ENCODE data around the gene ADAD1.

Gene ADAD1

DNA sequence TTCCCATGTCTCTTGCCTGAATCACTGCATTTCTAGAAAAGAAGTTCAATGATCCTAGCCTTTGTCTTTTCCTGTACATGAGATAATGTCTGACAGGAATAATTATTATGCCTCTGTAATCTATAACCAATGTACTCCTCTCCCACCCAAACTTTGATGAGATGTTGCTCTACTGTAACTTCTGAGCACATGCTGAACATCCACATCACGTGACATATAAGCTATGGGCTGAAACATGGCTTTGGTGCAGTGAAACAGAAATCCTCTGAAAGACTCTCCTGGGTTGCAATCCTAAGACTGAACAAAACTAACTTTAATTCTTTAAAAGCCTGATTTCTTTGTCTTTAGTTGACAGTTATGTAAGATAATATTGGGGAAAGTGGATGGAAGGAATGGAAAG lies 1.5 kb upstream of the ADAD1 start:
- Histone ChIP-seq H4K20me1 (ENCODE audit: control insufficient read depth, insufficient read depth, low read depth, low read length) (no peaks in the 10 kb centered on the region), H3K27me3 (ENCODE audit: control insufficient read depth, low read length) (no peaks in the 10 kb centered on the region), H3F3A (ENCODE audit: control insufficient read depth, insufficient read depth) (no peaks in the 10 kb centered on the region), H3K9me2 (replicated peaks; ENCODE audit: control insufficient read depth, low read length) (no peaks in the 10 kb centered on the region), H3K4me3 (ENCODE audit: low read length) (no peak overlapping the region), H3K4me2 (ENCODE audit: low read length) (no peak overlapping the region), H3K9me3 (ENCODE audit: control insufficient read depth, insufficient read depth, low read length) (no peaks in the 10 kb centered on the region), H3K27ac (ENCODE audit: low read depth, low read length) (no peak overlapping the region), H3K36me3 (ENCODE audit: control insufficient read depth, low read length) (no peaks in the 10 kb centered on the region), H3K4me1 (ENCODE audit: control insufficient read depth, low read length) (no peaks in the 10 kb centered on the region), H3K79me2 (ENCODE audit: control insufficient read depth, low read length) (no peaks in the 10 kb centered on the region)
- no peak for TF ChIP-seq EZH2phosphoT487 (IDR thresholded peaks at IDR 0.05; ENCODE audit: borderline replicate concordance, low read length)
- TF ChIP-seq, protein P1, sequence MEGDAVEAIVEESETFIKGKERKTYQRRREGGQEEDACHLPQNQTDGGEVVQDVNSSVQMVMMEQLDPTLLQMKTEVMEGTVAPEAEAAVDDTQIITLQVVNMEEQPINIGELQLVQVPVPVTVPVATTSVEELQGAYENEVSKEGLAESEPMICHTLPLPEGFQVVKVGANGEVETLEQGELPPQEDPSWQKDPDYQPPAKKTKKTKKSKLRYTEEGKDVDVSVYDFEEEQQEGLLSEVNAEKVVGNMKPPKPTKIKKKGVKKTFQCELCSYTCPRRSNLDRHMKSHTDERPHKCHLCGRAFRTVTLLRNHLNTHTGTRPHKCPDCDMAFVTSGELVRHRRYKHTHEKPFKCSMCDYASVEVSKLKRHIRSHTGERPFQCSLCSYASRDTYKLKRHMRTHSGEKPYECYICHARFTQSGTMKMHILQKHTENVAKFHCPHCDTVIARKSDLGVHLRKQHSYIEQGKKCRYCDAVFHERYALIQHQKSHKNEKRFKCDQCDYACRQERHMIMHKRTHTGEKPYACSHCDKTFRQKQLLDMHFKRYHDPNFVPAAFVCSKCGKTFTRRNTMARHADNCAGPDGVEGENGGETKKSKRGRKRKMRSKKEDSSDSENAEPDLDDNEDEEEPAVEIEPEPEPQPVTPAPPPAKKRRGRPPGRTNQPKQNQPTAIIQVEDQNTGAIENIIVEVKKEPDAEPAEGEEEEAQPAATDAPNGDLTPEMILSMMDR (IDR thresholded peaks at IDR 0.05; ENCODE audit: low read depth, low read length, poor library complexity, severe bottlenecking): no peak

DNA sequence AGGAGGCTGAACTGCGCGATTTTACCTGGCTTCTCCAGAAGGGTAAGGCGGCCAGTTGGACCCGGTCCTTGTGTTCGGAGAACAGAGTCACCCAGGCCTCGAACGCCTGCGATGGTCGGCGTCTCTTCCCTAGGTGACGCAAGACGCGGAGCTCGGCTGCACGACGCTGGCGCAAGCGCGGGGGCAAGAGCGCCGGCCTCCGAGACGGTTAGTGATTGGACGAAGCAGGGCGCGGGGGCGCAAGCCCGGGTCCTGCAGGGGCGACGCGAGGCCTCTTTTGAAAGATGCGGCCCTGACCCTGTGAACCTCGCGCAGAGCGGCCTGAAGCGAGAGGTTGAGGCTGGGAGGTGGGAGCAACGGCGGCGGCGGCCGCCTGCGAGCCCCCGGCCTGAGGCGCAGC lies 428 bp downstream of the ADAD1 start:
- Histone ChIP-seq H3K9me3 (ENCODE audit: control insufficient read depth, insufficient read depth, low read length) (no peaks in the 10 kb centered on the region), H3K36me3 (ENCODE audit: control insufficient read depth, low read length) (no peaks in the 10 kb centered on the region), H3F3A (ENCODE audit: control insufficient read depth, insufficient read depth) (no peaks in the 10 kb centered on the region), H3K4me2 (ENCODE audit: low read length) (no peak overlapping the region), H3K4me3 (ENCODE audit: low read length) (no peak overlapping the region), H4K20me1 (ENCODE audit: control insufficient read depth, insufficient read depth, low read depth, low read length) (no peaks in the 10 kb centered on the region), H3K4me1 (ENCODE audit: control insufficient read depth, low read length) (no peaks in the 10 kb centered on the region), H3K27ac (ENCODE audit: low read depth, low read length) (no peak overlapping the region), H3K9me2 (replicated peaks; ENCODE audit: control insufficient read depth, low read length) (no peaks in the 10 kb centered on the region), H3K79me2 (ENCODE audit: control insufficient read depth, low read length) (no peaks in the 10 kb centered on the region), H3K27me3 (ENCODE audit: control insufficient read depth, low read length) (no peaks in the 10 kb centered on the region)
- no peak for TF ChIP-seq EZH2phosphoT487 (IDR thresholded peaks at IDR 0.05; ENCODE audit: borderline replicate concordance, low read length)
- TF ChIP-seq, protein P1 (IDR thresholded peaks at IDR 0.05; ENCODE audit: low read depth, low read length, poor library complexity, severe bottlenecking): no peak

DNA sequence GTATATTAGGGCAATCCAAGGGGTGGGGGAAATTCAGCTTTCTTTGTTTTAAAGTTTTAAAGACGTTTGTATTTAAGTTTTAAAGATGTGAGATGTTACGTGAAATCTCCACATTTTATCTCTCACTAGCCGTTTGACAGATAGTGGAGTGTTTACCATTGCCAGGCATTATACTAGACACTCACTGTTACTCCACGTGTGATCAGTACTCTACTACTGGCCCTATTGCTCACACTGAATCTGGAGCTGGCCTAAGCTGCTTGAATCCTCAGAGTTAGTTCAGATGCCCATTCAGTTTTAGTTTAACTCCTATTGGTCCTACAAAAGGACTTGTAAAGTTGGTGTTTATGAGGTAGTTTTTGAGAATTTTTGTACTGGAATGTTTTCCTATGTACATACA lies 4.5 kb downstream of the ADAD1 start:
- no peaks in the 10 kb centered on the region for H3K36me3 ChIP-seq (ENCODE audit: control insufficient read depth, low read length)
- no peak for TF ChIP-seq EZH2phosphoT487 (IDR thresholded peaks at IDR 0.05; ENCODE audit: borderline replicate concordance, low read length)

DNA sequence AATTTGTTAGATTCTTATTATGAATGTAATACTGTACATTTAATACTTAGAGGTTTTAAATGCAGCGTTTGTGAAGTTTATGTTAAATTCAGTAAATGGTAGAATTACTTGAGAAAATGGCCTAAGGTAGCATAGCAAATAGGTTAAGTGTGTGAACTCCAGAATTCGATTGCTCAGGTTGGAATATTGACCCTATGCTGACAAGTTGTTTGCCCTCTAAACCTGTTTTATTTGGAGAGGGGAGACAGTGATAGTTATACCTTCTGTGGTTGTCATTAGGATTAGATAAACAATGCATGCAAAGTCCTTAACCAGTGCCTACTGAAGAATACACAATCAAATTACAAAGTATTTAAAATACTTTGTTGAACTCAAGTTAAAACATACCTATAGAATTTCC lies 5.4 kb downstream of the ADAD1 start:
- Histone ChIP-seq H3K4me1 (ENCODE audit: control insufficient read depth, low read length) (no peaks in the 10 kb centered on the region), H3F3A (ENCODE audit: control insufficient read depth, insufficient read depth) (no peaks in the 10 kb centered on the region), H3K9me3 (ENCODE audit: control insufficient read depth, insufficient read depth, low read length) (no peaks in the 10 kb centered on the region), H3K27ac (ENCODE audit: low read depth, low read length) (no peak overlapping the region), H3K27me3 (ENCODE audit: control insufficient read depth, low read length) (no peaks in the 10 kb centered on the region), H3K36me3 (ENCODE audit: control insufficient read depth, low read length) (no peaks in the 10 kb centered on the region), H4K20me1 (ENCODE audit: control insufficient read depth, insufficient read depth, low read depth, low read length) (no peaks in the 10 kb centered on the region), H3K79me2 (ENCODE audit: control insufficient read depth, low read length) (no peaks in the 10 kb centered on the region), H3K9me2 (replicated peaks; ENCODE audit: control insufficient read depth, low read length) (no peaks in the 10 kb centered on the region), H3K4me2 (ENCODE audit: low read length) (no peak overlapping the region), H3K4me3 (ENCODE audit: low read length) (no peak overlapping the region)
- TF ChIP-seq, protein P1 (IDR thresholded peaks at IDR 0.05; ENCODE audit: low read depth, low read length, poor library complexity, severe bottlenecking): no peak
- TF ChIP-seq EZH2phosphoT487 (IDR thresholded peaks at IDR 0.05; ENCODE audit: borderline replicate concordance, low read length): no peak

More for the DNA sequence above, 4.5 kb downstream of the ADAD1 start:
- H3K4me1 ChIP-seq (ENCODE audit: control insufficient read depth, low read length): no peaks in the 10 kb centered on the region
- no peaks in the 10 kb centered on the region for H4K20me1 ChIP-seq (ENCODE audit: control insufficient read depth, insufficient read depth, low read depth, low read length)
- H3K9me2 ChIP-seq (replicated peaks; ENCODE audit: control insufficient read depth, low read length): no peaks in the 10 kb centered on the region
- no peaks in the 10 kb centered on the region for H3K9me3 ChIP-seq (ENCODE audit: control insufficient read depth, insufficient read depth, low read length)
- no peaks in the 10 kb centered on the region for H3K79me2 ChIP-seq (ENCODE audit: control insufficient read depth, low read length)
- H3K27ac ChIP-seq (ENCODE audit: low read depth, low read length): no peak overlapping the region
- no peak overlapping the region for H3K4me2 ChIP-seq (ENCODE audit: low read length)
- H3K4me3 ChIP-seq (ENCODE audit: low read length): no peak overlapping the region
- no peaks in the 10 kb centered on the region for H3F3A ChIP-seq (ENCODE audit: control insufficient read depth, insufficient read depth)
- H3K27me3 ChIP-seq (ENCODE audit: control insufficient read depth, low read length): no peaks in the 10 kb centered on the region

All from DOHH2 (cell line).